Right ventricle myocardium superior (tissue), 1 donor: Measurements from ENCODE around the gene EPHB2. TPM values are rescaled to one million over a fixed set of nuclear protein-coding genes. Genes with fewer than 3 reads are reported as not detected.

Experiments
- ATAC-seq: fragments of 200-7000 bp; cut with Tn5 transposase; one replicate; pipeline ENCODE4 v1.9.1; 2020; ENCODE audit warnings: mild to moderate bottlenecking; ENCODE audit not compliant: poor library complexity
- DNase-seq: peaks from one replicate; pipeline ENCODE4 v3.0.0-alpha.2; 2020
- intact Hi-C: fragments of 100-400 bp; cut with DNase I; formaldehyde crosslinking; loops from one replicate; pipeline ENCODE4 v1.11.2; 2022
- total RNA-seq: library from RNA; stranded (reverse); fragmentation: NEBNext Ultra II Directional; extraction: Animal tissue kit (Norgen Biotek cat#: 25700); gene quantifications from one replicate; pipeline ENCODE4 v1.2.1, GENCODE V29; 2021
- donor health status: DM: no; HTN: yes; CAD: no; lungs with severe emphysema.

The EPHB2 gene
- total RNA-seq, 1 donor from 2014 or later: 2.7 TPM

- no peak for DNase-seq
- intact Hi-C loops: no loop called here
- ATAC-seq: no peak
Measured at GRCh38 chr1:22853651-22854185, 143.1 kb downstream of the EPHB2 start.

DNA sequence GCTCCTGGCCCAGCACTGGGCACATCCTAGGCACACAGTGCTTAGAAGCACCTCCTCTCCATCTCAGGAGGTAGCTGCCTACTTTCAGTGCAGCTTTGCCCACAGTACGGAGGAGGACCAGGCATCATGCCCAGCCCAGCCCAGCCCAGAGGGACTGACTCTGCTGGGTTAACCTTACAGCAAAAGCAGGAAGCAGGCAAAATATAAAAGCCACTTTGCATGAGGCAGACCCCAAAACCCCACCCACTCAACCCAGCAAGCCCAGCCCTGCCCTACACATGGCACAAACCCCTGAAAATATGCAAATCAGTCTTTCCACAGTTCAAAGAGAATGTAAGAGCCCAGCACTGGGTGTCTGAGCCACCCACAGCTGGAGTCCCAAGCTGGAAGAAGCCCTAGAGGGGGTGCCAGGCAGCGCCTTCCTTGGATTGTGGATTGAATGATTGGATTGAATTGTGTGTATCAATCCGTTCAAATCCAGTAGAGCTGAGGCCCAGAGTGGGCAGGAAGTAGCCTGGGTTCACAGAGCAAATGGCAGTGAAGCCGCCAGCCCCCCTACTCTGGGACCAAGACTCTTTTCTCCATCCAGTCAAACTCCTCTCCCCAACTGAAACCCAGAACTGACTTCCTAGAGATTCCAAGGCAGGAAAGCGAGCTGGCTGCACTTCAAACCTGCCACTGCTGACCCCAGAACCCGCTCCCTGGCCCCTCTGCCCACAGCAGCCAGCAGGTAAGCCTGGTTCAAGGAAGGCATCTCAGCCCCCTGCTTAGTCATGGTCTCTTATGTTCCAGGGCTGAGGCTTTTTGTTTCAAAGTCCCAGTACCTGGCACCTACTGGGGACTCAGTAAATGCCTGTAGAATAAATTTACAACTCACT lies 144.3 kb downstream of the EPHB2 start:
- DNase-seq (no peak), ATAC-seq (no peak)
- intact Hi-C loops: no loop called here

GRCh38 chr1:22855668-22856606 lies 145.3 kb downstream of the EPHB2 start:
- DNase-seq: no peak
- intact Hi-C loops: no loop called here
- ATAC-seq: no peak

GRCh38 chr1:22857661-22858060 lies 147.0 kb downstream of the EPHB2 start:
- ATAC-seq (no peak), DNase-seq (no peak)
- intact Hi-C loops: no loop called here

DNA sequence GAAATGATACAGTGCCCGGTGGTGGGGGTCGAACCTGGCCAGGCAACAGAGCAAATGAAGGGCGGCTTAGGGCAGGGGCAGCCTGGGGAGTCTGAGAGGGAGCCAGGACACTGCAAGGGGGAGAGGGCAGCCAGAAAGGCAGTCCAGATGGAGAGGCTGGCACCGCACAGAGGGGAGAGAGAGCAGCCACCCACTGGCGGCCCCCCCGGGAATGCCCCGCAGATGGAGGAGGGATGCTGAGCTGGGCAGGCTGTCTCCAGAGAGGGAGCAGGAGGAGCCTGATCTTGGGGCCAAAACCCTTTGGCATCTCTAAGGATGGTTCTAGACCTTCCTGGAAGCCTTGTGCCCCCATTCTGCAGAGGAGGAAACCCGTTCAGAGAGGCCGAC lies 149.8 kb downstream of the EPHB2 start:
- DNase-seq (no peak), ATAC-seq (no peak)
- intact Hi-C loops: no loop called here

DNA sequence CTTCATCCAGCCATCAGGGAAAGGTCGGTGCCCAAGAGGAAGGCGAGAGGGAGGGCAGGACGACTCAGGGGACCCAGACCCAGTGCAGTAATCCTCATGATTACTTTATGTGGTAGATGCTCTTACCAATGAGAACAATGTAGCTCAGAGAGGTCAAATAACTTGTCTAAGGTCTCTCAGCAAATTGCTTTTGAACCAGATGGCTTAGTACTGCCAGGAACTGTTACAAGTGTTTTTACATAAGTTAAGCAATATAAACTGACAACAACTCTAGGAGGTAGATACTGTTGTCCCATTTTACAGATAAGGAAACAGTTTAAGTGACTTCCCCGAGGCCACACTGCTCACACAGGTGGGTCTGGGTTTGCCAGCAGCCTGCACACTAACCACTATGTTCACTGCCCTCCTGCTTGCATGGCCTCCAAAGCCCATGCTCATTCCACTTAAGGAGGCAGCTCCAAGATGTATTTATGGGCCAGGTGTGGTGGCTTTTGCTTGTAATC lies 150.3 kb downstream of the EPHB2 start:
- no peak for ATAC-seq
- DNase-seq: no peak
- intact Hi-C loops: no loop called here

GRCh38 chr1:22861764-22862440 lies 151.3 kb downstream of the EPHB2 start:
- peak; percentile 43 for ATAC-seq
- intact Hi-C loops: no loop called here
- DNase-seq: no peak

DNA sequence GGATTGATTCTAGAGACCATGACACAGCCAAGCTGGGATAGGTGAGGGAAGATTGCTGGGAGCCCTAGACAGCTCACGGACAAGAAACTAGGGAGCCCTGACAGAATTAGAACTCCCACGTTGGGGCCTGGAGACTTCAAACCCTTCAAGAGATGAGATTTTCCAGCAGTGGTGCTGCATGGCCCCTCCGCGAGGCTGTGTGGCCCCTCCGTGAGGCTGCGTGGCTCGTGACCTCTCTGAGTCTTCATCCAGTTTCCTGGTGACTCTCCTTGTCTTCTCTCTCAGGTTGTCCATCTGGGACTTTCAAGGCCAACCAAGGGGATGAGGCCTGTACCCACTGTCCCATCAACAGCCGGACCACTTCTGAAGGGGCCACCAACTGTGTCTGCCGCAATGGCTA lies 152.1 kb downstream of the EPHB2 start:
- ATAC-seq: no peak
- no peak for DNase-seq
- intact Hi-C loops: no loop called here

DNA sequence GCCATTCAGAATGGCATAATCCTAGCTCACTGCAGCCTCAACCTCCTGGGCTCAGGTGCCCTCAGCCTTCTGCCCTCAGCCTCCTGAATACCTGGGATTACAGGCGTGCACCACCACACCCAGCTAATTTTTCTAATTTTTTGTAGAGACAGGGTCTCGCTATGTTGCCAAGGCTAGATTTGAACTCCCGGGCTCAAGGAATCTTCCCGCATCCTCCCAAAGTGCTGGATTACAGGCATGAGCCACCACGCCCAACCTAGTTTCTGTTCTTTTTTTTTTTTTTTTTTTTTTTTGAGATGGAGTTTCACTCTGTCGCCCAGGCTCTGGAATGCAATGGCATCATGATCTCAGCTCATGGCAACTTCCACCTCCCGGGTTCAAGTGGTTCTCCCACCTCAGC lies 153.1 kb downstream of the EPHB2 start:
- no peak for ATAC-seq
- intact Hi-C loops: no loop called here
- DNase-seq: no peak

DNA sequence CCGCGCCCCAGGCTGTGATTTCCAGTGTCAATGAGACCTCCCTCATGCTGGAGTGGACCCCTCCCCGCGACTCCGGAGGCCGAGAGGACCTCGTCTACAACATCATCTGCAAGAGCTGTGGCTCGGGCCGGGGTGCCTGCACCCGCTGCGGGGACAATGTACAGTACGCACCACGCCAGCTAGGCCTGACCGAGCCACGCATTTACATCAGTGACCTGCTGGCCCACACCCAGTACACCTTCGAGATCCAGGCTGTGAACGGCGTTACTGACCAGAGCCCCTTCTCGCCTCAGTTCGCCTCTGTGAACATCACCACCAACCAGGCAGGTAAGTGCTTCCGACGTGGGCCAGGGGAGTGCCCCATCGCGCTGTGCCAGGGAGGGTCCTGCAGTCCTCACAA lies 154.2 kb downstream of the EPHB2 start:
- intact Hi-C loops: no loop called here
- ATAC-seq: no peak
- no peak for DNase-seq

GRCh38 chr1:22865736-22866135 lies 155.1 kb downstream of the EPHB2 start:
- DNase-seq (no peak), ATAC-seq (no peak)
- intact Hi-C loops: no loop called here

GRCh38 chr1:22866868-22867267 lies 156.2 kb downstream of the EPHB2 start:
- DNase-seq (no peak), ATAC-seq (no peak)
- intact Hi-C loops: no loop called here

DNA sequence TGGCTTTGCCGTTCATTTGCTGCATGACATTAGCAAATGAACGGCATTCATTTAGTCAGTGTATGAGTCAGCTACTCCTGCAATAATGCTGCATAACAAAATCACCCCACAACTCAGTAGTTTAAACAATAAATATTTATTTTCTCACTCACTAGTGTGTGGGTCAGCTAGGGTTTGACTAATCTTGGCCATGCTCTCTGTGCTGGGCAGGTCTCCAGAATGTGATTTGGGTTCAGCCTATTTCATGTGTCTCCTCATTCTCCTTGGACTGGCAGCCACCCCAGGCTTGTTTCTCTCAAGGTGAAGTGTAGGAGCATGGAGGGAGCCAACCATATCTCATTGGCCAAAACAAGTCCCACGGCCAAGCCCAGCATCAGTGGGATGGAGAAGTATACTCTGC lies 157.7 kb downstream of the EPHB2 start:
- ATAC-seq (no peak), DNase-seq (no peak)
- intact Hi-C loops: no loop called here

GRCh38 chr1:22869325-22869724 lies 158.7 kb downstream of the EPHB2 start:
- no peak for DNase-seq
- ATAC-seq: no peak
- intact Hi-C loops: no loop called here

DNA sequence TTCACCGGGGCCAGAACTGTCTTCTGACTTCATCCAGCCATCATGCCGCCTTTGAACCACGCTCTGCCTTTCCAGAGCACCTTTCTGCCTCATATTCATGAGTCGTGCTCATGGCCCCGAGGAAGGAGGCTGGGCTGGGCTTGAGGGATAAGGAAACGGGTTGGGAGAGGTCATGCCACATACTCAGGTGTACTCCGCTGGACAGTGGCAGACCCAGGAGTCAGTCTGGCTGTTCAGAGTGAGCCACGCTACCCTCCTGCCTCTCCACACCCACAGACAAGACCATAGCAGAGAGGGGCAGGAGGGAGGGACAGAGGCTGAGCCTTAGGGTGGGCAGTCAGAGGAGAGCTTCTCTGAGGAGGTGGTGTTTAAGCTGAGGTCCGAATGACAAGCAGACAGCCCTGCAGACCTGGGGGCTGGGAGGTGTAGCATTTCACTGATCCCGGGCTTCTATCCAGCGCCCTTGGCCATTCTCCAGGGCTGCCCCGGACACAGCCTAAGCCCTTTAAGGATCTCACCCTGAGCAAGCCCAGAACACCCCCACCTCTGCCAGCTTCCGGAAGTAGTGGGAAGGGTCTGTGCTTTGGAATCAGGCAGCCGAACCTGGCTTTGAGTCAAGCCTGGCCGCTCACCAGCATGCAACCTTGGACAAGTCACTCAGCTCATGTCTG lies 159.7 kb downstream of the EPHB2 start:
- intact Hi-C loops: no loop called here

DNA sequence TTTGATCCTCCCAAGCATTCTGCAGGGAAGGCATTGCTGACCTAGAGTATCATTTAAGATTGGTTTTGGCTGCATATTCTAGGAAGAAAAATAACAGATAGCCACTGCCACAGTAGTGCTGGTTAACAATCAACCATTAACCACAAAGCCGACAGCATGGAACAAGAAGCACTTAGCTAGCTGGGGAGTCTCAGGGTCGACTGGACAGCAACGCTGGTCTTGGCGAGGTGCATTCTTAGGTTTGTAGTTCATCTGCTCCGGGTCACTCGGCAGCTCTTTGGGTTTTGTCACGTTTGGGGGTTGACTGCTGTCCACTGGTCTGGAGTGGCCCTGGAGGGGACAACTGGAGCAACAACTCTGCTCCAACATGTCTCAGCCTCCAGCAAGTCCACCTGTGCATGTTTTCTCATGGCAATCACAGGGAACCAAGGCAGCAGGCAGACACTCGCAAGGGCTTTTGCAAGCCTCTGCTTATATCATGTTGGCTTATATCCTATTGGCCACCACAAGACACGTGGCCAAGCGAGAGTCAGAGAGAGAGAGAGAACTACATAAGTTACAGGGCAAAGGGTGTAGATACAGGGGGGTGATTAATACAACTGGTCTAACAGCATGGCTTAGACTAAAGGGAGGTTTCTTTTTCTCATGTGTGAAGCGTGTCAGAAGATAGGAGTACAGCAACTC lies 162.5 kb downstream of the EPHB2 start:
- intact Hi-C loops: no loop called here
- DNase-seq: no peak
- no peak for ATAC-seq

More for the DNA sequence above, 159.7 kb downstream of the EPHB2 start:
- DNase-seq: peak; percentile 78
- ATAC-seq: peak; percentile 82

DNA sequence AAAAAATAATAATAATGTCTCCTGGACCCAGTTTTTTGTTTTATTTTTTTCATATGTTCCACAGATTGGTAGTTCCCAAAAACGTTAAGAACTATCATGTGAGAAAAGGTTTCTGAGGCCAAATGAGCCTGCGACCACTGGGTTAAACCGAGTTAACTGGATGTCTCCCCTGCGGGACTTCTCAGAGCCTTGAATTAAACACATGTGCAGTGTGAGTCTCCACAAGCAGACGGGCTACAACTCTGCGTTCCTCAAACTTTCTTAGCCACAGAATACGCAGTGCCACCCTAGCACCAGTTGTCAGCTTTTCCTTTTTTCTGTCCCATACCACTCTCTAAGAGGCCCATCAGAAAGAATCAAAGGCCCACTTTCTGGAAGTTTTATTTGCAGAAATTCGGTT lies 164.1 kb downstream of the EPHB2 start:
- DNase-seq (no peak), ATAC-seq (no peak)
- intact Hi-C loops: no loop called here

- intact Hi-C loops: no loop called here
- DNase-seq: no peak
- no peak for ATAC-seq
Measured at GRCh38 chr1:22875241-22875640, 164.6 kb downstream of the EPHB2 start.
